GM23338 (cell line): Measurements from ENCODE around the gene CHD2. TPM values are rescaled to one million over a fixed set of nuclear protein-coding genes. Genes with fewer than 3 reads are reported as not detected.

Experiments
- ATAC-seq: fragments of 200-7000 bp; cut with Tn5 transposase; 3 replicates; pipeline ENCODE4 v1.9.1; 2020
- DNase-seq: peaks from one replicate; pipeline ENCODE4 v3.0.0-alpha.2; 2015; ENCODE audit warnings: low spot score
- H2AFZ ChIP-seq: fragments of 200-600 bp; sonication (generic); 2 replicates; pipeline ENCODE4 v1.8.0; 2016; ENCODE audit warnings: antibody characterized with exemption, mild to moderate bottlenecking, moderate library complexity
- H3F3A ChIP-seq: fragments of 200-600 bp; sonication (generic); replicated peaks from 2 replicates; pipeline ENCODE4 v1.8.0; 2017; ENCODE audit warnings: antibody characterized with exemption, mixed run types, low read depth
- H3K27ac ChIP-seq: fragments of 200-600 bp; sonication (generic); 2 replicates; pipeline ENCODE4 v1.6.1; 2016; ENCODE audit warnings: low read depth
- H3K27me3 ChIP-seq: fragments of 200-600 bp; sonication (generic); 2 replicates; pipeline ENCODE4 v1.8.0; 2016; ENCODE audit warnings: mild to moderate bottlenecking, mixed run types, moderate library complexity; ENCODE audit not compliant: insufficient read depth
- H3K36me3 ChIP-seq: fragments of 200-600 bp; sonication (generic); 2 replicates; pipeline ENCODE4 v1.8.0; 2016; ENCODE audit warnings: mild to moderate bottlenecking; ENCODE audit not compliant: insufficient read depth
- H3K4me1 ChIP-seq: fragments of 200-600 bp; sonication (generic); 2 replicates; pipeline ENCODE4 v1.8.0; 2016; ENCODE audit warnings: mild to moderate bottlenecking, moderate library complexity; ENCODE audit not compliant: insufficient read depth
- H3K4me2 ChIP-seq: fragments of 200-600 bp; sonication (generic); 2 replicates; pipeline ENCODE4 v1.7.1; 2017; ENCODE audit warnings: mixed run types
- H3K4me3 ChIP-seq: fragments of 200-600 bp; sonication (generic); 2 replicates; pipeline ENCODE4 v1.6.1; 2016; ENCODE audit warnings: mixed run types
- H3K79me2 ChIP-seq: fragments of 200-600 bp; sonication (generic); replicated peaks from 2 replicates; pipeline ENCODE4 v1.8.0; 2017; ENCODE audit warnings: mild to moderate bottlenecking; ENCODE audit not compliant: insufficient read depth
- H3K9me2 ChIP-seq: fragments of 200-600 bp; sonication (generic); 2 replicates; pipeline ENCODE4 v1.8.0; 2017; ENCODE audit not compliant: insufficient read depth
- H4K20me1 ChIP-seq: fragments of 200-600 bp; sonication (generic); replicated peaks from 2 replicates; pipeline ENCODE4 v1.8.0; 2017; ENCODE audit warnings: mild to moderate bottlenecking; ENCODE audit not compliant: insufficient read depth
- H3K27ac Mint-ChIP-seq: 2 replicates; pipeline ENCODE4 v1.8.0; 2020; ENCODE audit warnings: inconsistent platforms, mild to moderate bottlenecking, moderate library complexity, mixed read lengths
- H3K27me3 Mint-ChIP-seq: 3 replicates; pipeline ENCODE4 v1.8.0; 2022; ENCODE audit warnings: low read depth, mild to moderate bottlenecking, moderate library complexity, mixed read lengths, inconsistent platforms; ENCODE audit not compliant: insufficient read depth, poor library complexity
- H3K36me3 Mint-ChIP-seq: 3 replicates; pipeline ENCODE4 v1.8.0; 2021; ENCODE audit warnings: low read depth, mild to moderate bottlenecking, inconsistent platforms, moderate library complexity, mixed read lengths
- H3K4me1 Mint-ChIP-seq: 3 replicates; pipeline ENCODE4 v1.8.0; 2020; ENCODE audit warnings: mild to moderate bottlenecking, inconsistent platforms, mixed read lengths
- H3K4me3 Mint-ChIP-seq: 3 replicates; pipeline ENCODE4 v1.8.0; 2021; ENCODE audit warnings: moderate library complexity, mild to moderate bottlenecking, inconsistent platforms, mixed read lengths
- H3K9me3 Mint-ChIP-seq: 3 replicates; pipeline ENCODE4 v1.8.0; 2020; ENCODE audit warnings: moderate library complexity, mild to moderate bottlenecking, inconsistent platforms, mixed read lengths
- CREB1 ChIP-seq: fragments of 250-450 bp; sonication (Bioruptor Pico); IDR thresholded peaks from 2 replicates; pipeline ENCODE4 v1.5.0; 2020; ENCODE audit warnings: low read depth, mild to moderate bottlenecking, moderate library complexity
- ETS1 ChIP-seq: IDR thresholded peaks from 2 replicates; pipeline ENCODE4 v1.6.1; 2016; ENCODE audit warnings: antibody characterized with exemption
- EZH2 ChIP-seq: fragments of 200-600 bp; sonication (generic); IDR thresholded peaks from one replicate; pipeline ENCODE4 v1.8.0; 2017; ENCODE audit warnings: antibody characterized with exemption, mild to moderate bottlenecking, low read depth; ENCODE audit not compliant: unreplicated experiment
- EZH2phosphoT487 ChIP-seq: fragments of 200-600 bp; sonication (generic); IDR thresholded peaks from one replicate; pipeline ENCODE4 v1.8.1; 2018; ENCODE audit warnings: antibody characterized with exemption; ENCODE audit not compliant: unreplicated experiment
- JUNB ChIP-seq: IDR thresholded peaks from one replicate; pipeline ENCODE4 v1.6.1; 2016; ENCODE audit warnings: antibody characterized with exemption; ENCODE audit not compliant: unreplicated experiment
- NANOG ChIP-seq: IDR thresholded peaks from 2 replicates; pipeline ENCODE4 v1.6.1; 2016; ENCODE audit warnings: antibody characterized with exemption, borderline replicate concordance
- POLR2AphosphoS5 ChIP-seq: IDR thresholded peaks from 2 replicates; pipeline ENCODE4 v1.6.1; 2016; ENCODE audit warnings: antibody characterized with exemption, low read depth
- REST ChIP-seq: IDR thresholded peaks from one replicate; pipeline ENCODE4 v1.6.1; 2018; ENCODE audit warnings: antibody characterized with exemption; ENCODE audit not compliant: unreplicated experiment
- STAT1 ChIP-seq: IDR thresholded peaks from one replicate; pipeline ENCODE4 v1.6.1; 2016; ENCODE audit warnings: antibody characterized with exemption; ENCODE audit not compliant: unreplicated experiment
- ZNF114 ChIP-seq: fragments of 250-450 bp; sonication (Bioruptor Pico); IDR thresholded peaks from 2 replicates; pipeline ENCODE4 v1.5.0; 2020; ENCODE audit warnings: mild to moderate bottlenecking, moderate library complexity
- polyA plus RNA-seq: library from polyadenylated mRNA; unstranded; fragments of >200 nt; fragmentation: Nextera tagmentation; extraction: Ambion mirVana; gene quantifications from 2 replicates; pipeline ENCODE4 v1.2.1, GENCODE V29; 2016
- total RNA-seq: library from RNA; depleted of rRNA; stranded (reverse); fragments of >200 nt; shearing (Covaris generic); gene quantifications from 2 replicates; pipeline ENCODE4 v1.2.3, GENCODE V29; 2014

Gene CHD2
- total and polyA plus RNA-seq, 2 experiments from 2014 or later, result 119 to 130 TPM

- Mint-ChIP-seq H3K9me3 (no peaks in the 10 kb centered on the region; the same call in 2 of the 3 replicates), H3K36me3 (peaks cover 50% of the 10 kb centered on the region), H3K4me1 (peaks cover 46% of the 10 kb centered on the region), H3K4me3 (peak overlapping the region; percentile 80), H3K27ac (peak overlapping the region; percentile 99), H3K27me3 (peaks cover 16% of the 10 kb centered on the region)
- ATAC-seq (no peak), DNase-seq (no peak)
- Histone ChIP-seq H3K4me1 (peaks cover 36% of the 10 kb centered on the region), H3K79me2 (peaks cover 88% of the 10 kb centered on the region), H3K36me3 (no peaks in the 10 kb centered on the region), H3K27ac (peak overlapping the region; percentile 99), H3K9me2 (no peaks in the 10 kb centered on the region), H3K27me3 (no peaks in the 10 kb centered on the region), H3F3A (0 out of 2 replicates have a peak, but pooled peaks cover 6% of the 10 kb centered on the region), H3K4me3 (peak overlapping the region; percentile 65), H2AFZ (no peak overlapping the region), H3K4me2 (peak overlapping the region; percentile 84), H4K20me1 (peaks cover 20% of the 10 kb centered on the region)
- TF ChIP-seq ZNF114 (CRISPR knock-in tag) (no peak), JUNB (no peak), REST (no peak), EZH2phosphoT487 (no peak), NANOG (no peak), STAT1 (no peak), CREB1 (CRISPR knock-in tag) (no peak)
These were observed 3.5 kb downstream of the CHD2 start for GRCh38 chr15:92903631-92903965.

- H3K4me3 Mint-ChIP-seq, result peak overlapping the region; percentile 80
- peaks cover 20% of the 10 kb centered on the region for H4K20me1 ChIP-seq
- TF ChIP-seq ETS1 (peak; percentile 66), POLR2AphosphoS5 (peak; percentile 87), REST (peak; percentile 10), EZH2 (no peak), ZNF114 (CRISPR knock-in tag) (no peak), NANOG (peak; percentile 5; the same call in 1 of the 2 replicates)
These were observed 4.0 kb downstream of the CHD2 start for GRCh38 chr15:92903966-92904721.

More at GRCh38 chr15:92903966-92904721, 4.0 kb downstream of the CHD2 start:
- Mint-ChIP-seq H3K9me3 (no peaks in the 10 kb centered on the region; the same call in 2 of the 3 replicates), H3K27me3 (peaks cover 16% of the 10 kb centered on the region), H3K27ac (peak overlapping the region; percentile 99), H3K4me1 (peaks cover 49% of the 10 kb centered on the region), H3K36me3 (peaks cover 46% of the 10 kb centered on the region)
- ATAC-seq, result peak; percentile 90
- Histone ChIP-seq H3K27me3 (no peaks in the 10 kb centered on the region), H3K36me3 (no peaks in the 10 kb centered on the region), H3F3A (0 out of 2 replicates have a peak, but pooled peaks cover under 1% of the 10 kb centered on the region), H3K4me1 (peaks cover 39% of the 10 kb centered on the region), H3K4me2 (peak overlapping the region; percentile 84), H3K9me2 (no peaks in the 10 kb centered on the region), H2AFZ (no peak overlapping the region), H3K27ac (peak overlapping the region; percentile 99), H3K79me2 (peaks cover 88% of the 10 kb centered on the region), H3K4me3 (peak overlapping the region; percentile 65)
- DNase-seq, result peak; percentile 99
